Retina (tissue), 1 donor: ENCODE measurements around the gene LRPAP1.
A peak's percentile ranks its signal among the peaks of the same experiment; 100 is the strongest.
"Not testable (repeated sequence)": the region's sequence is repeated elsewhere in the genome, so short reads cannot be mapped to it uniquely, and the experiment has no call there.

Source experiments
- DNase-seq: peaks from one replicate; pipeline ENCODE4 v3.0.0-alpha.2; 2016

The LRPAP1 gene

GRCh38 chr4:3471098-3471760, 61.0 kb downstream of the LRPAP1 start:
- DNase-seq, result no peak

- DNase-seq, result no peak
Measured at GRCh38 chr4:3470244-3471097, 61.8 kb downstream of the LRPAP1 start.

GRCh38 chr4:3469386-3470243, 62.6 kb downstream of the LRPAP1 start:
- DNase-seq, result no peak

- DNase-seq, result no peak
Measured at GRCh38 chr4:3468804-3469203, 63.4 kb downstream of the LRPAP1 start.

GRCh38 chr4:3468154-3468553, 64.1 kb downstream of the LRPAP1 start:
- no peak for DNase-seq

- DNase-seq, result no peak
Measured at GRCh38 chr4:3467601-3468031, 64.6 kb downstream of the LRPAP1 start.

GRCh38 chr4:3466691-3467600, 65.3 kb downstream of the LRPAP1 start:
- DNase-seq, result no peak

- DNase-seq, result peak; percentile 36
Measured at GRCh38 chr4:3465698-3466671, 66.2 kb downstream of the LRPAP1 start.

- no peak for DNase-seq
Measured at GRCh38 chr4:3464911-3465697, 67.1 kb downstream of the LRPAP1 start.

- no peak for DNase-seq
Measured at GRCh38 chr4:3464349-3464905, 67.8 kb downstream of the LRPAP1 start.

GRCh38 chr4:3463556-3464348, 68.5 kb downstream of the LRPAP1 start:
- DNase-seq, result no peak

GRCh38 chr4:3462790-3463415, 69.3 kb downstream of the LRPAP1 start, which contains the start of gene DOK7:
Gene DOK7, plus strand, starts transcription at chr4:3463306. Its CDS starts 70 bp downstream, at chr4:3463376.
- no peak for DNase-seq

GRCh38 chr4:3462321-3462789, 69.9 kb downstream of the LRPAP1 start:
- no peak for DNase-seq

GRCh38 chr4:3461515-3462291, 70.5 kb downstream of the LRPAP1 start:
- no peak for DNase-seq

- DNase-seq, result no peak
Measured at GRCh38 chr4:3460926-3461325, 71.3 kb downstream of the LRPAP1 start.

- DNase-seq, result not testable (repeated sequence)
Measured at GRCh38 chr4:3459156-3459555, 73.1 kb downstream of the LRPAP1 start.

- no peak for DNase-seq
Measured at GRCh38 chr4:3458371-3458770, 73.9 kb downstream of the LRPAP1 start.
